AG04450 (cell line): Measurements from ENCODE around the gene CHCHD6. TPM values are rescaled to one million over a fixed set of nuclear protein-coding genes. Genes with fewer than 3 reads are reported as not detected.

ENCODE experiments used
- CTCF ChIA-PET: fragments of 300-600, 350-600 bp; formaldehyde crosslinking; extraction: SDS; loops from one replicate; lab custom pipeline; 2022; ENCODE audit warnings: antibody characterized with exemption, inconsistent platforms; lab: Charles Lee
- POLR2A ChIA-PET: fragments of 350-600 bp; formaldehyde crosslinking; extraction: SDS; loops from one replicate; lab custom pipeline; 2021; ENCODE audit warnings: antibody characterized with exemption, inconsistent platforms; lab: Yijun Ruan, JAX
- DNase-seq: peaks from one replicate; pipeline ENCODE4 v3.0.0-alpha.2; 2011; ENCODE audit warnings: low read depth, low spot score
- H3K27ac ChIP-seq: one replicate; pipeline ENCODE4 v1.5.1; 2012; ENCODE audit warnings: low read depth, low read length, control low read depth
- H3K27me3 ChIP-seq: one replicate; pipeline ENCODE4 v1.6.0; 2012; ENCODE audit warnings: low read length; ENCODE audit not compliant: control insufficient read depth, insufficient read depth
- H3K4me3 ChIP-seq: 2 replicates; pipeline ENCODE4 v1.5.1; 2011; ENCODE audit warnings: mild to moderate bottlenecking, low read depth, low read length, control low read depth
- H3K9me3 ChIP-seq: 2 replicates; pipeline ENCODE4 v1.5.1; 2012; ENCODE audit warnings: low read length; ENCODE audit not compliant: control insufficient read depth, insufficient read depth
- polyA plus RNA-seq: library from polyadenylated mRNA; depleted of rRNA; stranded (reverse); fragments of >200 nt; gene quantifications from 2 replicates; pipeline ENCODE4 v1.2.3, GENCODE V29; 2011
- TF ChIP-seq, protein P1 (sequence below): IDR thresholded peaks from 2 replicates; pipeline ENCODE4 v1.5.1; 2011; ENCODE audit warnings: low read depth, low read length, control low read depth, inconsistent platforms

The CHCHD6 gene
- polyA plus RNA-seq, 1 experiment = 14.0 TPM

DNA sequence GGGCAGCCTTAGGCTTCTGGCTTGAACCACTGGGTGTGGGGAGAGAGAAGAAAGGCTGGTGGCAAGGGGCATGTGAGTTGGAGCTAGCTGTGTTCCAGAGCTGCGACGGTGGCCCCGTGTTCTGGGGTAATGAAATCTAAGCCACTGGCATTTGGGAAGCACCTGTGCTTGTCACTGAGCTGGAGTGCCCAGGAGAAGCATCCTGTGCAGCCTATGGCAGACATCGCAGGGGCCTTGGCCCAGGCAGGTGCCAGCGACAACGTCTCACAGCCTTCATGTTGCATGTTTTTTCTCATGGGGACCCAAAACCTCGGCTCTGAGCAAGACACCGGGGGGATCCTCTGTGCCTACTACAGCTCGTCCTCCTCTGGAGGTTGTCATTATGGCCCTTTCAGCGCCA lies 187.8 kb downstream of the CHCHD6 start:
- no peaks in the 10 kb centered on the region for H3K27me3 ChIP-seq
- no peak for DNase-seq
- H3K27ac ChIP-seq = no peak overlapping the region
- CTCF ChIA-PET = no interaction called here
- H3K9me3 ChIP-seq = no peaks in the 10 kb centered on the region
- POLR2A ChIA-PET = no interaction called here
- no peak overlapping the region for H3K4me3 ChIP-seq
- TF ChIP-seq, protein P1, sequence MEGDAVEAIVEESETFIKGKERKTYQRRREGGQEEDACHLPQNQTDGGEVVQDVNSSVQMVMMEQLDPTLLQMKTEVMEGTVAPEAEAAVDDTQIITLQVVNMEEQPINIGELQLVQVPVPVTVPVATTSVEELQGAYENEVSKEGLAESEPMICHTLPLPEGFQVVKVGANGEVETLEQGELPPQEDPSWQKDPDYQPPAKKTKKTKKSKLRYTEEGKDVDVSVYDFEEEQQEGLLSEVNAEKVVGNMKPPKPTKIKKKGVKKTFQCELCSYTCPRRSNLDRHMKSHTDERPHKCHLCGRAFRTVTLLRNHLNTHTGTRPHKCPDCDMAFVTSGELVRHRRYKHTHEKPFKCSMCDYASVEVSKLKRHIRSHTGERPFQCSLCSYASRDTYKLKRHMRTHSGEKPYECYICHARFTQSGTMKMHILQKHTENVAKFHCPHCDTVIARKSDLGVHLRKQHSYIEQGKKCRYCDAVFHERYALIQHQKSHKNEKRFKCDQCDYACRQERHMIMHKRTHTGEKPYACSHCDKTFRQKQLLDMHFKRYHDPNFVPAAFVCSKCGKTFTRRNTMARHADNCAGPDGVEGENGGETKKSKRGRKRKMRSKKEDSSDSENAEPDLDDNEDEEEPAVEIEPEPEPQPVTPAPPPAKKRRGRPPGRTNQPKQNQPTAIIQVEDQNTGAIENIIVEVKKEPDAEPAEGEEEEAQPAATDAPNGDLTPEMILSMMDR = no peak

DNA sequence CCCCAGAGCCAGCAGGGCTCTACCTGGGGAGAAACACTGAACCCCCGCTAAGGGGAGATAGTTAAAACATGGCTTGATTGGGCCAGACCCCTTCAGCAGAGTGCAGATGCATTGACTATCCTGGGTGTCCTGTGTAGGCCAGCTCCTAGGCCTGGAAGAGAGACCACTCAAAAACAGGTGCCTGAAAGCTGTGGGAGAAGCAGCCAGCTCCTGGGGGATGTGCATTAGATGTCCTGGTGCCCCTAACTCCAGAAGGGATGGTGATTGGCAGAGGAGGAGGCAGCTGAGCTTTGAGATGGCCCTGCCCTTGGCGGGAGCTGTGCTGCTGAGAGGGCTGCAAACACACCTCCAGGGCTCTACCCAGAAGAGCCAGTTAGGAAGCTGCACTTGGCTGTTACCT lies 189.6 kb downstream of the CHCHD6 start:
- no peak overlapping the region for H3K27ac ChIP-seq
- no peaks in the 10 kb centered on the region for H3K9me3 ChIP-seq
- TF ChIP-seq, protein P1 = no peak
- no peak for DNase-seq
- ChIA-PET POLR2A (no interaction called here), CTCF (no interaction called here)
- no peaks in the 10 kb centered on the region for H3K27me3 ChIP-seq
- no peak overlapping the region for H3K4me3 ChIP-seq

DNA sequence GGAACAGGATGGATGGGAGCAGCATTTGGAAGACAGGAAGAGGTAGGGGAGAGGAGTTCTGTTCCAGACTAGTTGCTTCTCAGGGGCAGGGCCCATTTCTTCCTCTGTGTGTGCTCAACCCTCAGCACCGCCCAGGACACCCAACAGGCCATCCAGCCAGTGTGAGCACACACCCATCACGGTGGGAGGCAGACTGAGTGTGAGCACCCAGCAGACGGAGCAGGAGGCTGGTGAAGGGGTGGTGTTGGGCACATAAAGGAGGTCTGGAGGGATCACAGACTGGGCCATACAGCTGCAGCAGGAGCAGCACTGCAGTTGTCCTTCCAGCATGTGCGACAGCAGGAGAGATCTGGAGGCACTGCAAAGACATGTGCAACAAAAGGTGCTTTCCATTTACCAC lies 190.4 kb downstream of the CHCHD6 start:
- H3K9me3 ChIP-seq = no peaks in the 10 kb centered on the region
- DNase-seq = no peak
- H3K27ac ChIP-seq = no peak overlapping the region
- no peaks in the 10 kb centered on the region for H3K27me3 ChIP-seq
- ChIA-PET CTCF (interaction anchor here (1.6 to 2.0 kb wide), 2 partner anchors 59 to 142 kb away, joined by 3 to 5 read pairs; no protein-coding TSS in a partner anchor), POLR2A (no interaction called here)
- TF ChIP-seq, protein P1 = no peak
- no peak overlapping the region for H3K4me3 ChIP-seq

DNA sequence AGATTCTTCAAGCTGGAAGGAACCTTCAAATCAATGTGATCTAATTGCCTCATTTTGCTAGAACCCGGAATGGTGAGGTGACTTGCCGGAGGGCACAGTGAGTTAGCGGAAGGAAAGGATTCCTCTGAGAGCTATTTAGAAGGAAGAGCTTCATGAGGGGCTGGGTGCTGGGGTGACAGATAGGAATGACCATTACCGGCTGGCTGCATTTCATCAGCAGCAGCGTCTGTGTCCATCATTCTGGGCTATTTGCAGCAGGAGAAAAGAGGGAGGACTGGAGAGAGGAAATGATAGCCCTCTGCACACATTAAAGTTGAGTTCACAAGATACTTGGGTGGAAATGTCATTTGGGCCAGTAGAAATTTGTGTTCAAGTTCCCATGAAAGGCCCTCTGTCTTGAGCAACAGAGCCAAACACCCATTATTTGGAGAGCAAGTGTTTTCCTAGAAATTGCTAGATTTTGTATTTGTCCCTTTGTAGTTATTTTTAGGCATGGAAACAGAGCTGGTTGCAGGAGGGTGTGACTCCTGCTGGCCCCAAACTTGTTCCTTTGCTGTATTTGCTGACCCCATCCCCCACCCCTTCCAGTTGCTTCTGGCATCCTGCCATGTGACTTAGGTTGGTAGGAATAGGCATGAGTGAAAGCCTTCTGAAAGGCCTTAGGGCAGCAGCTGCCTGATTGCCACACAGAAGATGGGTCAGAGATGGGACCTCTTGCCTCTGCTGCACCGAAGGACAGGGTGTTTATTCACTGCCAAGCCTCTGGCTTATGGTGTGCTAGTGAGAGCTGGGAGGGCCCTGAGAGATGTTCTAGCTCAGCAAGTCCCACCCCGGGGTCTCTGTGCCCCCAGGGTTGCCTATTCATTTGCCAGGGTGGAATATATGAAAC lies 191.4 kb downstream of the CHCHD6 start:
- no peaks in the 10 kb centered on the region for H3K9me3 ChIP-seq
- H3K4me3 ChIP-seq = no peak overlapping the region
- TF ChIP-seq, protein P1 = no peak
- no peaks in the 10 kb centered on the region for H3K27me3 ChIP-seq
- no peak for DNase-seq
- no peak overlapping the region for H3K27ac ChIP-seq
- ChIA-PET POLR2A (no interaction called here), CTCF (interaction anchor here (1.6 to 2.0 kb wide), 2 partner anchors 60 to 143 kb away, joined by 3 to 5 read pairs; no protein-coding TSS in a partner anchor)

DNA sequence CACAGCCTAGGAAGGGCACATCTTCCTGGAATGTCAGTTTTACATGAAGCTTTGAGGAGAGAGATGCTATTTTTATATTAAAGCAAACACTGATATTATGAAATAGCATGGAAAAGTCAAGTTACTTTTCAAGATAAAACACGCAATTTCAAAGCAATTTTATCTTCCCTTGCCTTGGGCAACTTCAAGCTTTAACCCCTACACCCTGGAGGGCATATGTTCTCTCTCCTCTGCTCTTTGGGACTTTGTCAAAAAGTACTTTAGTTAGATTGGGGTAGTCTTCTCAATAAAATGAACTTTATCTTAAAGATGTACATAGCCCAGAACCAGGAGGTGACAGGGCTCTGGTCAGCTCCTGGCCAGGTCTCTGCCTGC lies 192.0 kb downstream of the CHCHD6 start:
- ChIA-PET CTCF (interaction anchor here (1.6 to 2.0 kb wide), 2 partner anchors 61 to 144 kb away, joined by 3 to 5 read pairs; no protein-coding TSS in a partner anchor), POLR2A (no interaction called here)
- Histone ChIP-seq H3K4me3 (no peak overlapping the region), H3K27ac (no peak overlapping the region), H3K27me3 (no peaks in the 10 kb centered on the region), H3K9me3 (no peaks in the 10 kb centered on the region)
- TF ChIP-seq, protein P1 = no peak
- no peak for DNase-seq
